HG03439 (cell line): Measurements from ENCODE around the gene GPATCH2L.

Experiments used
- ATAC-seq: cut with Tn5 transposase; IDR thresholded peaks from one replicate; pipeline ENCODE4 v1.9.1; 2021; ENCODE audit warnings: mild to moderate bottlenecking, moderate library complexity; ENCODE audit not compliant: unreplicated experiment

Gene GPATCH2L

GRCh38 chr14:76252471-76252870 is 100.7 kb downstream of the GPATCH2L start:
- ATAC-seq: no peak

GRCh38 chr14:76253111-76253510 is 101.4 kb downstream of the GPATCH2L start:
- no peak for ATAC-seq

- no peak for ATAC-seq
These were observed 104.8 kb downstream of the GPATCH2L start for GRCh38 chr14:76256545-76256944.

GRCh38 chr14:76257111-76257803 is 105.5 kb downstream of the GPATCH2L start:
- no peak for ATAC-seq

DNA sequence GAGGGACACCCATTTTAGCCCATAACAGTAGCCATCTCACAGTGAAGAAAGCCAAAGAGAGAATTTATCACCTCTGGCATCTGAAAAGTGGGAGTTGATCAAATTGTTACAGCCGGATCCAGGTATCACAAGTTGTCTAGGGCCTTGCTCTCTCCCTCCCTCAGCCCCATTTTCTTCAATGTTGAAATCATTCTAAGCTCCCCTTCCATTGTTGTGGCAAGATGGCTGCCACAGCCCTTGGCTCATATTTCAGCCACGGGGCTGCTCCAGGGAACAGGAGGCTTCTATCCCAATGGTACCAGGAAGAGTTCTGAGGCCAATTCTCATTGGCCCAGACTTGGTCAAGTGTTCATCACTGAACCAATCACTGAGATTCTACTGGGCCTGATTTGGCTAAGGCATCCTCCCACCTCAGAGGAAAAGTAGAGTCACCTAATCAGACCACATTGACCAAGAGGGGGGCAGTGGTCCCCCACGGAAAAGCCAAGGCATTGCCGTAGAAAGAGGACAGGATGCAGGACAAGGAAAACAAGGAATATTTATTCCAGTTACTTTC is 106.2 kb downstream of the GPATCH2L start:
- no peak for ATAC-seq

DNA sequence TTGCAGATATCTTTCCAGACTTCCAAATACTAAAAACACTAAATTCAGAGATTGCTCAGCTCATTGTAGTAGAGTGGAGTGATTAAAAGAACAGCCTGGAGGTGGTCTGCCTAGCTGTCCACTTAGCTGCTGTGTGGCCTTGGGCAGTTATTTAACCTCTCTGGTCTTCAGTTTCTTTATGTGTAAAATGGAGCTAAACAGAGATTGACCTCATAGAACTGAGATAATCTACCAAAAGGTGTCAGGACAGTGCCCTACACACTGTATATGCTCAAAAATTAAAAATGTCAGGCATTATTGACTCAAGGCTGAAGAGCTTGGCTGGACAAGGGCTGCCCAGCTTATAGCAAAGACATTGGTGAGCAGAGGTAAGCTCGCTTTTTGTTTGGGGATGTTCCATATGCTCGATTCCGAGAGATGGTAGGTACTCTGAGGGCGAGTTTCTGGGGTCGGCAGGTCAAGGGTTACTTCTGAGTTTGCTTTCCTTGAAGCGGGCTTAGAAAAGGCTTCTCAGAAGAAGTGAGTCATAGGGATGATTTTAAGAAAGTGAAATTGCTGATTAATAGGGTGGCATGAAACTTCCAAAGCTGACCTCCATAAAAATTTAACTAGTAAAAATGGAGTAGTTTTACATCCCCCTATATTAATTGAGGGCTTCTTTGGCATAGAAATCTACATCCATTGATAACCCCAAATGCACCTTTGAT is 107.5 kb downstream of the GPATCH2L start:
- ATAC-seq: no peak

GRCh38 chr14:76260749-76261148 is 109.0 kb downstream of the GPATCH2L start:
- ATAC-seq: no peak

DNA sequence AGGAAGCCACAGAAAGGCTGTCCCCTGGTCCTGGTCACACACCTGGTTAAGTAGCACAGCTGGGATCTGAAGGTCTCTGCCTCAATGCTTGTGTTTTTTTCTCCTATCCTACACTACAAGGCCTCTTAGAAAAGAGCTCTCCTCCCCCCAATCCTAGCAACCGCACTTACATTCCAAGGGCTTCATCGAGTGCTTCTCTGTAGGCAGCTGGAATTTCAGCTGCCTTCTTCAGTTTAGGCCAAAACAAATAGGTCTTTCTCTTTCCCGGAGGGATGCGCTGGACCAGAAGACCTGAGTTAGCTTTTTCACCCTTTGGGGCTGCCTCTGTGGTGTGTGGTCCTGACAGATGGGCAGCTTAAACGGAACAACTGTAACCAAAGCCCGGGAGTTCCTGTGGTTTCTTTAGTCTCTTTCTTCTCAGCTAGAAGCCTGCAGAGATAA is 109.7 kb downstream of the GPATCH2L start:
- no peak for ATAC-seq

GRCh38 chr14:76262641-76263040 is 110.9 kb downstream of the GPATCH2L start:
- no peak for ATAC-seq
